Erythroblast (primary cell): Measurements from ENCODE around the gene PGP.

Source experiments
- GATA1 ChIP-seq: IDR thresholded peaks from 2 replicates; pipeline ENCODE4 v1.6.1; 2011; ENCODE audit warnings: low read depth, mild to moderate bottlenecking, control low read depth, low read length, moderate library complexity
- POLR2A ChIP-seq: IDR thresholded peaks from 2 replicates; pipeline ENCODE4 v1.6.1; 2011; ENCODE audit warnings: mild to moderate bottlenecking, low read length

DNA sequence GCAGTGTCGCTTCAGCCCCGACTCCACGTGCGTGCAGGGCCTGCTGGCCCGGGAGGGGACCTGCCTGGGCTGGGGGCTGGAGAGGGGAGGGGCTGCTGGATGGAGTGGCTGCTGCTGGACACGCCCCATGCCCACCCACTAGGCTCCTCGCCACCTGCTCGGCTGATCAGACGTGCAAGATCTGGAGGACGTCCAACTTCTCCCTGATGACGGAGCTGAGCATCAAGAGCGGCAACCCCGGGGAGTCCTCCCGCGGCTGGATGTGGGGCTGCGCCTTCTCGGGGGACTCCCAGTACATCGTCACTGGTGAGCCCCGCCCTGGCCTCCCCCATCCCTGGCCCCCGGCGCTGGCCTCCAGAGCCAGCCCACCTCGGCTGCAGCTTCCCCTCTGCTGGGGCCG, 6.3 kb downstream of the PGP start:
- TF ChIP-seq POLR2A (no peak), GATA1 (no peak)
